GM12878 (cell line): Measurements from ENCODE around the gene OPTC. TPM values are rescaled to one million over a fixed set of nuclear protein-coding genes. Genes with fewer than 3 reads are reported as not detected.

Source experiments
- ATAC-seq: fragments of 200-7000 bp; cut with Tn5 transposase; 3 replicates; pipeline ENCODE4 v1.9.1; 2020; ENCODE audit warnings: mild to moderate bottlenecking, moderate library complexity
- BruUV-seq: library from RNA; stranded (reverse); fragments of 400-500 nt; replicated peaks from 2 replicates; lab custom pipeline; 2021; lab: Mats Ljungman, UMichigan
- CTCF ChIA-PET: fragments of 300-600 bp; sonication (Branson Sonifier 250); formaldehyde crosslinking; extraction: SDS; loops from one replicate; lab custom pipeline; 2021; ENCODE audit warnings: inconsistent platforms; lab: Yijun Ruan, JAX
- POLR2A ChIA-PET: fragments of 350-600 bp; formaldehyde crosslinking; extraction: SDS; loops from one replicate; lab custom pipeline; 2021; ENCODE audit warnings: inconsistent platforms; lab: Charles Lee
- RAD21 ChIA-PET: fragments of 300-600 bp; sonication (Branson Sonifier 250); formaldehyde crosslinking; loops from one replicate; lab custom pipeline; 2023; ENCODE audit warnings: antibody characterized with exemption; ENCODE audit not compliant: unreplicated experiment; lab: Charles Lee
- SMC1A ChIA-PET: fragments of 300-600 bp; sonication (Branson Sonifier 250); formaldehyde crosslinking; loops from one replicate; lab custom pipeline; 2023; ENCODE audit not compliant: unreplicated experiment, uncharacterized antibody; lab: Charles Lee
- DNase-seq: peaks from one replicate; pipeline ENCODE4 v3.0.0-alpha.2; 2011; ENCODE audit warnings: low read depth, low spot score
- FAIRE-seq: peaks from 3 replicates; lab custom pipeline; 2011; peaks lifted over from hg19 to GRCh38; lab: Jason Lieb, UNC
- H2AFZ ChIP-seq: 2 replicates; pipeline ENCODE4 v1.6.0; 2011; ENCODE audit warnings: low read depth, low read length, control low read depth; ENCODE audit not compliant: control insufficient read depth
- H3K27ac ChIP-seq: 2 replicates; pipeline ENCODE4 v1.5.1; 2011; ENCODE audit warnings: control low read depth; ENCODE audit not compliant: control insufficient read depth, insufficient read depth
- H3K27me3 ChIP-seq, 2 experiments: replicated peaks in 1 of 2; 2 replicates each; pipeline versions ENCODE4 v1.6.0 to v1.6.1; 2011; ENCODE audit warnings: low read length in 1 of 2; ENCODE audit not compliant: control insufficient read depth in 2 of 2, insufficient read depth in 2 of 2
- H3K36me3 ChIP-seq, 2 experiments: 2 replicates each; pipeline ENCODE4 v1.5.1; 2011; ENCODE audit warnings: low read length in 1 of 2; ENCODE audit not compliant: control insufficient read depth in 2 of 2, insufficient read depth in 2 of 2
- H3K4me1 ChIP-seq: 2 replicates; pipeline ENCODE4 v1.6.1; 2011; ENCODE audit warnings: mild to moderate bottlenecking, low read length, moderate library complexity, mixed read lengths; ENCODE audit not compliant: control insufficient read depth, insufficient read depth
- H3K4me2 ChIP-seq: 2 replicates; pipeline ENCODE4 v1.6.0; 2011; ENCODE audit warnings: control low read depth; ENCODE audit not compliant: control insufficient read depth, insufficient read depth
- H3K4me3 ChIP-seq: fragments of 200-600 bp; sonication (generic); 2 replicates; pipeline ENCODE4 v1.5.1; 2016
- H3K79me2 ChIP-seq: 2 replicates; pipeline ENCODE4 v1.6.0; 2011; ENCODE audit warnings: low read length; ENCODE audit not compliant: control insufficient read depth, insufficient read depth
- H3K9ac ChIP-seq: 2 replicates; pipeline ENCODE4 v1.8.0; 2011; ENCODE audit warnings: low read length, control low read depth, mixed read lengths; ENCODE audit not compliant: control insufficient read depth, insufficient read depth
- H3K9me3 ChIP-seq: replicated peaks from 3 replicates; pipeline ENCODE4 v1.5.1; 2011; ENCODE audit warnings: mild to moderate bottlenecking, low read length; ENCODE audit not compliant: control insufficient read depth, insufficient read depth
- H4K20me1 ChIP-seq: 2 replicates; pipeline ENCODE4 v1.6.0; 2011; ENCODE audit not compliant: control insufficient read depth, insufficient read depth
- CHD4 ChIP-seq: fragments of 200-600 bp; sonication (generic); IDR thresholded peaks from 2 replicates; pipeline ENCODE4 v1.6.1; 2016; ENCODE audit warnings: mild to moderate bottlenecking
- CTCF ChIP-seq, 3 experiments: IDR thresholded peaks in 2 of 3; conservative IDR thresholded peaks in 1 of 3; 2 replicates each; pipeline ENCODE4 v1.5.1; 2011; ENCODE audit warnings: low read depth in 3 of 3, low read length in 3 of 3, mild to moderate bottlenecking in 3 of 3, control low read depth in 2 of 3, moderate library complexity in 2 of 3, inconsistent platforms in 1 of 3, mixed read lengths in 1 of 3; ENCODE audit not compliant: control insufficient read depth in 2 of 3, insufficient read depth in 1 of 3; ENCODE audit errors: extremely low read depth in 1 of 3
- ETV6 ChIP-seq, 2 experiments: fragments of 450-650 bp in 1 of 2; IDR thresholded peaks in 1 of 2; conservative IDR thresholded peaks in 1 of 2; 2 replicates each; pipeline ENCODE4 v1.6.1; 2014; ENCODE audit warnings: antibody characterized with exemption in 1 of 2, borderline replicate concordance in 1 of 2, low read depth in 1 of 2, mild to moderate bottlenecking in 1 of 2, moderate library complexity in 1 of 2
- FOXK2 ChIP-seq: fragments of 450-650 bp; IDR thresholded peaks from 2 replicates; pipeline ENCODE4 v1.6.1; 2017; ENCODE audit warnings: mild to moderate bottlenecking, moderate library complexity
- FOXM1 ChIP-seq: IDR thresholded peaks from 2 replicates; pipeline ENCODE4 v1.6.1; 2012; ENCODE audit warnings: low read depth, mild to moderate bottlenecking, inconsistent platforms, low read length, moderate library complexity
- IKZF2 ChIP-seq, 2 experiments: fragments of 450-650 bp; IDR thresholded peaks; 2 replicates each; pipeline ENCODE4 v1.6.1; 2017; ENCODE audit warnings: mild to moderate bottlenecking in 2 of 2, moderate library complexity in 2 of 2
- IRF4 ChIP-seq: IDR thresholded peaks from 2 replicates; pipeline ENCODE4 v1.6.1; 2011; ENCODE audit warnings: low read depth, low read length
- KLF5 ChIP-seq: fragments of 450-650 bp; IDR thresholded peaks from 2 replicates; pipeline ENCODE4 v1.6.1; 2014; ENCODE audit warnings: mild to moderate bottlenecking; ENCODE audit not compliant: partially characterized antibody
- LARP7 ChIP-seq: fragments of 450-650 bp; IDR thresholded peaks from 2 replicates; pipeline ENCODE4 v1.6.1; 2017; ENCODE audit warnings: mild to moderate bottlenecking
- MEF2B ChIP-seq: fragments of 450-650 bp; IDR thresholded peaks from 2 replicates; pipeline ENCODE4 v1.6.1; 2018; ENCODE audit warnings: mild to moderate bottlenecking, moderate library complexity; ENCODE audit not compliant: partially characterized antibody, poor library complexity, severe bottlenecking
- PAX5 ChIP-seq: IDR thresholded peaks from 2 replicates; pipeline ENCODE4 v1.6.1; 2011; ENCODE audit warnings: low read depth, low read length, borderline replicate concordance
- PAX8 ChIP-seq: fragments of 450-650 bp; IDR thresholded peaks from 2 replicates; pipeline ENCODE4 v1.6.1; 2017; ENCODE audit warnings: mild to moderate bottlenecking, moderate library complexity
- POLR2A ChIP-seq: IDR thresholded peaks from 2 replicates; pipeline ENCODE4 v1.6.1; 2011; ENCODE audit warnings: low read depth, mild to moderate bottlenecking, low read length
- REST ChIP-seq: IDR thresholded peaks from 2 replicates; pipeline ENCODE4 v1.6.1; 2012; ENCODE audit warnings: mild to moderate bottlenecking, low read depth, low read length
- STAT1 ChIP-seq: fragments of 450-650 bp; conservative IDR thresholded peaks from 2 replicates; pipeline ENCODE4 v1.6.1; 2014; ENCODE audit warnings: antibody characterized with exemption, mild to moderate bottlenecking
- SUPT20H ChIP-seq: IDR thresholded peaks from 2 replicates; pipeline ENCODE4 v1.6.1; 2011; ENCODE audit warnings: low read depth, mild to moderate bottlenecking, low read length, moderate library complexity, borderline replicate concordance; ENCODE audit not compliant: control insufficient read depth
- ZNF24 ChIP-seq: fragments of 450-650 bp; IDR thresholded peaks from 2 replicates; pipeline ENCODE4 v1.6.1; 2017; ENCODE audit warnings: antibody characterized with exemption, mild to moderate bottlenecking
- WGBS: methylation state at CpG from one replicate; pipeline ENCODE4 v1.1.6; 2016; ENCODE audit warnings: low lambda C conversion rate; ENCODE audit not compliant: insufficient replicate concordance, insufficient coverage; ENCODE audit errors: missing lambda C conversion rate; 5-methylcytosine and 5-hydroxymethylcytosine counted together
- in situ Hi-C: fragments of 300-500 bp; cut with MboI; formaldehyde crosslinking; loops from 9 replicates; pipeline ENCODE4 v1.14.3; 2018; ENCODE audit warnings: mixed read lengths
- intact Hi-C: fragments of 100-400 bp; cut with micrococcal nuclease; formaldehyde crosslinking; loops from one replicate; pipeline ENCODE4 v1.14.2; 2022; ENCODE audit not compliant: unreplicated experiment
- polyA plus RNA-seq, 11 experiments: library from polyadenylated mRNA; depleted of rRNA in 4 of 11; unstranded in 6 of 11; stranded (reverse) in 5 of 11; fragments of >200 nt; fragmentation: Nextera tagmentation in 4 of 11; fragmentation: Illumina TruSeq in 1 of 11; extraction: Ambion mirVana in 4 of 11; extraction: Trizol in 1 of 11; gene quantifications; 1 replicate in 1 of 11; 2 replicates in 10 of 11; pipeline versions ENCODE4 v1.2.1 to v1.2.3, GENCODE V29; 2011 to 2016; ENCODE audit warnings: inconsistent platforms in 2 of 11, missing spikeins in 2 of 11, low read depth in 1 of 11
- total RNA-seq, 4 experiments: library from RNA; depleted of rRNA in 3 of 4; stranded (reverse); fragments of >200 nt in 3 of 4; fragmentation: Illumina TruSeq in 1 of 4; extraction: Trizol in 1 of 4; gene quantifications; 2 replicates each; pipeline versions ENCODE4 v1.2.1 to v1.2.3, GENCODE V29; 2013 to 2021

Gene OPTC
- total and polyA plus RNA-seq, 10 of the 15 experiments (the other 5 are each of a cell fraction or from before 2014, with no cell fraction given), result not detected

GRCh38 chr1:203450479-203451149 lies 43.3 kb upstream of the OPTC start:
- WGBS, result 61% methylated on average over 17 of the region's 17 CpGs
- DNase-seq, result no peak
- Histone ChIP-seq H3K79me2 (no peaks in the 10 kb centered on the region), H3K4me3 (no peak overlapping the region), H3K36me3 (no peaks in the 10 kb centered on the region), H3K27ac (no peak overlapping the region), H2AFZ (no peak overlapping the region), H3K4me1 (peaks cover 3% of the 10 kb centered on the region; the same call in 1 of the 2 replicates), H3K4me2 (no peak overlapping the region), H3K9ac (no peak overlapping the region), H3K27me3 (no peaks in the 10 kb centered on the region), H4K20me1 (no peaks in the 10 kb centered on the region), H3K9me3 (no peaks in the 10 kb centered on the region; the same call in 2 of the 3 replicates)
- ATAC-seq, result peak; percentile 22; the same call in 1 of the 3 replicates
- in situ Hi-C loops, result no loop called here
- no peak for FAIRE-seq
- RAD21 ChIA-PET, result interaction anchor here (0.5 to 1.2 kb wide), 5 partner anchors 9 to 184 kb away, joined by 3 to 5 read pairs (median 3); no protein-coding TSS in a partner anchor
- intact Hi-C loops, result no loop called here
- BruUV-seq, result no TSS peak
- POLR2A ChIA-PET, result interaction anchor here (0.5 kb wide), 1 partner anchor 74 kb away, joined by 3 read pairs; no protein-coding TSS in a partner anchor
- SMC1A ChIA-PET, result interaction anchor here (0.8 to 1.9 kb wide), 8 partner anchors 8 to 181 kb away, joined by 3 to 7 read pairs (median 4); partner anchors contain the start of gene PRELP
- CTCF ChIA-PET, result interaction anchor here (1.1 to 5.5 kb wide), 3 partner anchors 37 to 114 kb away, joined by 4 to 73 read pairs (median 5); no protein-coding TSS in a partner anchor
- TF ChIP-seq FOXM1 (no peak), REST (no peak), CTCF (IDR thresholded peaks at IDR 0.05 in 2 of 3, conservative IDR thresholded peaks at IDR 0.05 in 1 of 3; ENCODE audit: control insufficient read depth in 2 of 3, extremely low read depth in 1 of 3, insufficient read depth in 1 of 3, low read depth in 3 of 3, low read length in 3 of 3) (no peak), SUPT20H (no peak), IKZF2 (IDR thresholded peaks at IDR 0.05) (no peak), IRF4 (no peak), PAX8 (no peak), POLR2A (no peak), MEF2B (no peak), FOXK2 (no peak), PAX5 (no peak), STAT1 (no peak), CHD4 (no peak), ETV6 (conservative IDR thresholded peaks at IDR 0.05 in 1 of 2, IDR thresholded peaks at IDR 0.05 in 1 of 2; ENCODE audit: borderline replicate concordance in 1 of 2, low read depth in 1 of 2) (no peak), KLF5 (no peak), ZNF24 (no peak), LARP7 (no peak)
